ENCODE results near the gene BLZF1.

- TF ChIP-seq EZH2 (optimal IDR thresholded peaks at IDR 0.05; ENCODE audit: low read depth, low read length) (no peak), EZH2phosphoT487 (IDR thresholded peaks at IDR 0.05; ENCODE audit: low read length) (no peak)
Measured at GRCh38 chr1:169330927-169331326, 37.1 kb upstream of the BLZF1 start.

Measured in MM.1S (cell line).